ENCODE measurements around the gene LCN12. TPM values are rescaled to one million over a fixed set of nuclear protein-coding genes. Genes with fewer than 3 reads are reported as not detected.

Gene LCN12
- total RNA-seq, 1 experiment from 2014 or later: not detected

- no peak for DNase-seq (ENCODE audit: low spot score)
- intact Hi-C loops (cut with micrococcal nuclease; ENCODE audit: unreplicated experiment): no loop called here
- ChIA-PET POLR2A (ENCODE audit: low non-redundant PET) (no interaction called here), CTCF (no interaction called here)
- Histone ChIP-seq H3K27ac (ENCODE audit: low read depth, low read length, poor library complexity, severe bottlenecking) (no peak overlapping the region), H3K4me3 (ENCODE audit: low read depth, low read length, poor library complexity, severe bottlenecking) (no peak overlapping the region), H3K9me3 (ENCODE audit: low read depth, low read length, poor library complexity, severe bottlenecking) (no peaks in the 10 kb centered on the region), H3K27me3 (replicated peaks; ENCODE audit: insufficient read depth, low read depth, low read length, poor library complexity) (no peaks in the 10 kb centered on the region), H3K36me3 (ENCODE audit: insufficient read depth, low read length, poor library complexity, severe bottlenecking) (no peaks in the 10 kb centered on the region), H3K4me1 (ENCODE audit: insufficient read depth, low read length, poor library complexity, severe bottlenecking) (no peaks in the 10 kb centered on the region)
- TF ChIP-seq CTCF (conservative IDR thresholded peaks at IDR 0.05; ENCODE audit: low read depth, low read length) (no peak), EZH2 (IDR thresholded peaks at IDR 0.05; ENCODE audit: borderline replicate concordance, low read depth, low read length, poor library complexity, severe bottlenecking) (no peak)
- BruUV-seq (replicated peaks): no TSS peak
Measured at GRCh38 chr9:136985853-136986252, 33.8 kb downstream of the LCN12 start.

GRCh38 chr9:136988872-136989271 is 36.8 kb downstream of the LCN12 start:
- CTCF ChIA-PET: no interaction called here
- POLR2A ChIA-PET (ENCODE audit: low non-redundant PET): no interaction called here
- no peak overlapping the region for H3K4me3 ChIP-seq (ENCODE audit: low read depth, low read length, poor library complexity, severe bottlenecking)
- DNase-seq (ENCODE audit: low spot score): no peak
- H3K27me3 ChIP-seq (replicated peaks; ENCODE audit: insufficient read depth, low read depth, low read length, poor library complexity): no peaks in the 10 kb centered on the region
- peaks cover 11% of the 10 kb centered on the region for H3K4me1 ChIP-seq (ENCODE audit: insufficient read depth, low read length, poor library complexity, severe bottlenecking)
- no peak overlapping the region for H3K27ac ChIP-seq (ENCODE audit: low read depth, low read length, poor library complexity, severe bottlenecking)
- TF ChIP-seq EZH2 (IDR thresholded peaks at IDR 0.05; ENCODE audit: borderline replicate concordance, low read depth, low read length, poor library complexity, severe bottlenecking) (no peak), CTCF (conservative IDR thresholded peaks at IDR 0.05; ENCODE audit: low read depth, low read length) (no peak)
- peaks cover 6% of the 10 kb centered on the region for H3K36me3 ChIP-seq (ENCODE audit: insufficient read depth, low read length, poor library complexity, severe bottlenecking)
- intact Hi-C loops (cut with micrococcal nuclease; ENCODE audit: unreplicated experiment): no loop called here
- H3K9me3 ChIP-seq (ENCODE audit: low read depth, low read length, poor library complexity, severe bottlenecking): no peaks in the 10 kb centered on the region
- BruUV-seq (replicated peaks): no TSS peak

GRCh38 chr9:136990242-136990911 is 38.3 kb downstream of the LCN12 start:
- Histone ChIP-seq H3K9me3 (ENCODE audit: low read depth, low read length, poor library complexity, severe bottlenecking) (no peaks in the 10 kb centered on the region), H3K36me3 (ENCODE audit: insufficient read depth, low read length, poor library complexity, severe bottlenecking) (peaks cover 7% of the 10 kb centered on the region), H3K4me3 (ENCODE audit: low read depth, low read length, poor library complexity, severe bottlenecking) (no peak overlapping the region), H3K27ac (ENCODE audit: low read depth, low read length, poor library complexity, severe bottlenecking) (no peak overlapping the region), H3K4me1 (ENCODE audit: insufficient read depth, low read length, poor library complexity, severe bottlenecking) (peaks cover 13% of the 10 kb centered on the region), H3K27me3 (replicated peaks; ENCODE audit: insufficient read depth, low read depth, low read length, poor library complexity) (no peaks in the 10 kb centered on the region)
- intact Hi-C loops (cut with micrococcal nuclease; ENCODE audit: unreplicated experiment): no loop called here
- TF ChIP-seq CTCF (conservative IDR thresholded peaks at IDR 0.05; ENCODE audit: low read depth, low read length) (no peak), EZH2 (IDR thresholded peaks at IDR 0.05; ENCODE audit: borderline replicate concordance, low read depth, low read length, poor library complexity, severe bottlenecking) (no peak)
- POLR2A ChIA-PET (ENCODE audit: low non-redundant PET): no interaction called here
- no peak for DNase-seq (ENCODE audit: low spot score)
- CTCF ChIA-PET: no interaction called here
- BruUV-seq (replicated peaks): no TSS peak

All from A673 (cell line).